ENCODE measurements around the gene HSPB6.
"Not testable (repeated sequence)": the region's sequence is repeated elsewhere in the genome, so short reads cannot be mapped to it uniquely, and the experiment has no call there.

Gene HSPB6

DNA sequence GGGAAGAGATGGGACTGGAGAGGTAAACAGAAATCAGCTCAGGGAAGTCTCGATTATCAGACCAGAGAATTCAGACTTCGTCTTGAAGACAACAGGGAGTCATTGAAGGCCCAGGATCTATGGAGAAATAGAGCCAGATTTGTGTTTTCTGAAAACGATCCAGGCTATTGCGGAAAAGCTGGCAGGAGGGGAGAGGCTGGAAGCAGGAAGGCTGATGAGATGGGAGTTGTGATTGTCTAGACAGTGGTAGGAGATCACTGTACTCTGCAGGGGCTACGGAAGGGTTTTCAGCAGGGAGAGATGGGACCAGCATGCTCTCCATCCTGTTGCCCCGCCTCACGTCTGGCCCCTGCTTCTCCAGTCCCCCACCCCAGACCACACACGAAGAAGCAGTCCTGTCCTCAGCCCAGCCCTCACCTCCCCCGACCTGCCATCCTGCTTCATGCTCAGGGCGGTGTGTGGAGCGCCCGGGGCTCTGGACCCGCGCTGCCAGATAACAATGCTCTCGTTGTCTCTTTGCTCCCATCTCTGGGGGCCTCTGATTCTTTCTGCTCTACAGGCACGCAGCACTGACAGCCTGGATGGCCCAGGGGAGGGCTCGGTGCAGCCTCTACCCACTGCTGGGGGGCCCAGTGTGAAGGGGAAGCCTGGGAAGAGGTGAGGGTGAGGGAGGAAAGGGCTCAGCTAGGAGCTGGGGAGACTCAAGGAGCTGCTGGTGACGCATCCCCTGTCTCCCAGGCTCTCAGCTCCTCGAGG is 20.4 kb upstream of the HSPB6 start:
- Histone ChIP-seq H3K36me3 (ENCODE audit: insufficient read depth, insufficient read length, low read length) (no peaks in the 10 kb centered on the region), H3K27me3 (ENCODE audit: insufficient read depth, insufficient read length) (peaks cover 25% of the 10 kb centered on the region), H3K9ac (ENCODE audit: insufficient read length, low read depth) (peak overlapping the region; percentile 51), H3K4me1 (ENCODE audit: insufficient read depth, insufficient read length) (peaks cover 22% of the 10 kb centered on the region), H3K4me3 (ENCODE audit: insufficient read length, low read depth) (no peak overlapping the region), H3K9me3 (ENCODE audit: insufficient read depth, low read length) (no peaks in the 10 kb centered on the region)
- DNase-seq (ENCODE audit: low read depth, low spot score), result peak; percentile 40
- no peak for TF ChIP-seq SUZ12 (IDR thresholded peaks at IDR 0.05; ENCODE audit: extremely low read depth, insufficient read depth, insufficient read length)
- no peak for TF ChIP-seq ZNF274 (IDR thresholded peaks at IDR 0.05; ENCODE audit: low read depth, low read length)
- TF ChIP-seq YY1 (IDR thresholded peaks at IDR 0.05; ENCODE audit: insufficient read depth, insufficient read length), result no peak

DNA sequence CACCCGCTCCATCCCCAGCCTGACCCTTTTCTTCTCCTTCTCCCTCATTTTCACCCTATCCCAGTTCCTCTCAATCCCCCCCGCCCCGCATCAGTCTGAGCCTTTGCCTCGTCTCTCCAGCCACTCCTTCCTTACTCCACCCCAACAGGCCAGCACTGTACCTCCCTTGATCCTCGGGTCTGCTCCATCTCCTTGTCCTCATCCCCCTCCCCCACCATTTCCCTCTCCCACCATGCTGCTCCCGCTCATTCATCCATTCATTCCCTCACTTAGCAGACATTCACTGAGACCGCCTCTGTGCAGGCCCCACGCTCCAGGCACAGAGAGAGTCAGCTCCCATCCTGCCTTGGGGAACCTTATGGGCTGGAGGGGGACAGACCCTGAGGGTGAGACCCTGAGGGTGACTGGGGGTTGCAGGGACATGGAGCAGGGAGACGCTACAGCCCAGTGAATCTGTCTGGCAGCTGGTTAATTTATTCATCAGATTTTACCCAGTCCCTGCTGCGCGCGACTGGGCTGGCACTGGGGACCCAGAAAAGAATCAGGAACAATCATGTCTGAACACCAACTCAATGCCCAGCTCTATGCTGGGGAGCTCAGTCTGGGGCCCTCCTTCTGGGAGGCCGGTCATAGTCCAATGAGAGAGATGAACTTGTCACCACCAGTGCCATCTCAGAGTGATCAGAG is 19.4 kb upstream of the HSPB6 start:
- no peaks in the 10 kb centered on the region for H3K36me3 ChIP-seq (ENCODE audit: insufficient read depth, insufficient read length, low read length)
- H3K27me3 ChIP-seq (ENCODE audit: insufficient read depth, insufficient read length), result peaks cover 25% of the 10 kb centered on the region
- no peaks in the 10 kb centered on the region for H3K9me3 ChIP-seq (ENCODE audit: insufficient read depth, low read length)
- H3K4me1 ChIP-seq (ENCODE audit: insufficient read depth, insufficient read length), result peaks cover 16% of the 10 kb centered on the region
- TF ChIP-seq ZNF274 (IDR thresholded peaks at IDR 0.05; ENCODE audit: low read depth, low read length) (no peak), SUZ12 (IDR thresholded peaks at IDR 0.05; ENCODE audit: extremely low read depth, insufficient read depth, insufficient read length) (no peak), YY1 (IDR thresholded peaks at IDR 0.05; ENCODE audit: insufficient read depth, insufficient read length) (no peak)
- no peak overlapping the region for H3K9ac ChIP-seq (ENCODE audit: insufficient read length, low read depth)
- no peak for DNase-seq (ENCODE audit: low read depth, low spot score)
- H3K4me3 ChIP-seq (ENCODE audit: insufficient read length, low read depth), result no peak overlapping the region

DNA sequence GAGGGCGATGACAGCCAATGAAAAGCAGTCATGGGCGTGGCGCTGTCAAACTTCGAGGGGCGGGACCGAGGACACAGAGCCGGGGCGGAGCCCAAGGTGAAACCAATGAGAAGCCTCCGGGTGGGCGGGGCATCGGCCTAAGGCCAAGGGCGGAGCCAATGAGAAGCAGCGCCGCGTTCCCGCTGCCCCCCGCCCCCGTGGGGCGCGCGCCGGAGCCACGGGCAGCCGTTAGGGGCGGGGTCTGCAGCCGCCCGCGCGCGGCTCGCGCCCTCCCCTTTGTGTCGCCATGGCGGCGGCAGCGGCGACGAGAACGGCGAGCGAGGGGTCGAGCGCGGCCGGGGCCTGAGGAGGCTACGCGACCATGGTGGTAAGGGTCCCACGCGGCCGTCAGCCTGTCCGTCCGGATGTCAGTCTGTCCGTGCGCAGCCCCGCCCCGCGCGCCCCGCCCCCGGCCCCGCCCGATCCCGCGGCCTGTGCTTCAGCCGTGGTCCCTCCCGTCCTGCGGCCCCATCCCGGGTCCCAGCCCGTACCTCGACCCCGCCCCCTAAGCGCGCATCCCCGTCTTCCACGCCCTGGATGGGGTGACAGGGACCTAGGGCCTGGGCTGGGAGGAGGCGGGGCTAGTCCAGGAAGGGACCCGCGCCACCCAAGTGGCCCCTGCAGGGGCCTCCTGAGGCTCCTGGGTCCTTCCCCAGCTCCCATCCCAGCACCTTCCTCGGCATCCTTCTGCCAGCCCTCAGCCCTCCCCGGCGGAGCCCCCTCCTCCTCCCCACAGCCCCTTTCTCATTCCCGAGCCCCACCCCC is 18.7 kb upstream of the HSPB6 start, which contains the start of gene ARHGAP33:
Gene ARHGAP33, plus strand, starts transcription at position 267 of the 804 bp plus-strand sequence. Its CDS starts 95 bp downstream, at position 362.
- peak; percentile 87 for DNase-seq (ENCODE audit: low read depth, low spot score)
- TF ChIP-seq ZNF274 (IDR thresholded peaks at IDR 0.05; ENCODE audit: low read depth, low read length) (no peak), YY1 (IDR thresholded peaks at IDR 0.05; ENCODE audit: insufficient read depth, insufficient read length) (no peak), SUZ12 (IDR thresholded peaks at IDR 0.05; ENCODE audit: extremely low read depth, insufficient read depth, insufficient read length) (no peak)
- H3K9me3 ChIP-seq (ENCODE audit: insufficient read depth, low read length), result no peaks in the 10 kb centered on the region
- peaks cover 25% of the 10 kb centered on the region for H3K27me3 ChIP-seq (ENCODE audit: insufficient read depth, insufficient read length)
- peak within 1 kb of the TSS; percentile 56 for H3K9ac ChIP-seq (ENCODE audit: insufficient read length, low read depth)
- no peaks in the 10 kb centered on the region for H3K36me3 ChIP-seq (ENCODE audit: insufficient read depth, insufficient read length, low read length)
- peaks cover 15% of the 10 kb centered on the region for H3K4me1 ChIP-seq (ENCODE audit: insufficient read depth, insufficient read length)
- peak within 1 kb of the TSS; percentile 51 for H3K4me3 ChIP-seq (ENCODE audit: insufficient read length, low read depth)

DNA sequence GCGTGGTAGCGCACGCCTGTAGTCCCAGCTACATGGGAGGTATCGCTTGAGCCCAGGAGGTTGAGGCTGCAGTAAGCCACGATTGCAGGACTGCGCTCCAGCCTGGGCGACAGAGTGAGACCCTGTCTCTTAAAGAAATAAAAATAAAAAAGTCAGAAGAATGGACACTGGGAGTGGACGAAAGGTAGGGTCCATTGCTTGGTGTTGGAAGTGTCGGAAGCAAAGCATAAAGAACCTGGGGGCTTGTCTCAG is 18.1 kb upstream of the HSPB6 start:
- H3K9me3 ChIP-seq (ENCODE audit: insufficient read depth, low read length), result no peaks in the 10 kb centered on the region
- no peak overlapping the region for H3K4me3 ChIP-seq (ENCODE audit: insufficient read length, low read depth)
- DNase-seq (ENCODE audit: low read depth, low spot score), result no peak
- TF ChIP-seq YY1 (IDR thresholded peaks at IDR 0.05; ENCODE audit: insufficient read depth, insufficient read length) (no peak), SUZ12 (IDR thresholded peaks at IDR 0.05; ENCODE audit: extremely low read depth, insufficient read depth, insufficient read length) (no peak), ZNF274 (IDR thresholded peaks at IDR 0.05; ENCODE audit: low read depth, low read length) (no peak)
- H3K4me1 ChIP-seq (ENCODE audit: insufficient read depth, insufficient read length), result peaks cover 15% of the 10 kb centered on the region
- H3K9ac ChIP-seq (ENCODE audit: insufficient read length, low read depth), result no peak overlapping the region
- H3K36me3 ChIP-seq (ENCODE audit: insufficient read depth, insufficient read length, low read length), result no peaks in the 10 kb centered on the region
- peaks cover 25% of the 10 kb centered on the region for H3K27me3 ChIP-seq (ENCODE audit: insufficient read depth, insufficient read length)

DNA sequence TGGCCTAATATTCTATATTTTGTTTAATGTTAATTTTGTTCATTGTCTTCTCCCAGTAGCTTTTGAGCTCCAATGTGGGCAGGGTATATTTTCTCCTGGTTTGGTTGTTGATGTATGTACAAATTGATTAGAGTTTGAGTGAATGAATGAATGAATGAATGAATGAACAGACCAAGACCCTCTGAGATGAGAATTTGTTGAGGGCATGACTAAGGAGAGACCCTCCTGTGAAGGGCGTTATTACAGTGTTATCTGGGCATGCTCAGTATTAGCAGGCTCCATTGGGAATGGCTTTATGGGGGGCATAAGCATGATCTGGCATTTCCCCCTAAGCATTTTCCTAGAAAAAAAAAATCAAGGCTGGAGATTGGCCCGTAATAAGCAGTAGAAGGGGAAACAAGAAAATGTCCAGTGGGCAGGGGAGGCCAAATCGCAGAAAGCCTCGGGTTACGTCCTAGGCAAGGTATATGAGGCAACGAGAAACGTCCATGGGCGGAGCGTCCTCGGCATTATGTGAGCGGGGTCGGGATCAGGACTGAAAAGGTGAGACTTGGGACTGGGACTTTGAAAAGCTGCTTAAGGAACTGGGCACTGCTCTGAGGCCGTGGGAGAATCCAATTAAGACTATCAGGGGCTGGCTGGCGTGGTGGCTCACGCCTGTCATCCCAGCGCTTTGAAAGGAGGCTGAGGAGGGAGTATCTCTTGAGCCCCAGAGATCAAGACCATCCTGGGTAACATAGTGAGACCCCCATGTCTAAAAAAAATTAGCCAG is 17.6 kb upstream of the HSPB6 start:
- peaks cover 25% of the 10 kb centered on the region for H3K27me3 ChIP-seq (ENCODE audit: insufficient read depth, insufficient read length)
- H3K36me3 ChIP-seq (ENCODE audit: insufficient read depth, insufficient read length, low read length), result no peaks in the 10 kb centered on the region
- no peak overlapping the region for H3K9ac ChIP-seq (ENCODE audit: insufficient read length, low read depth)
- TF ChIP-seq ZNF274 (IDR thresholded peaks at IDR 0.05; ENCODE audit: low read depth, low read length) (no peak), SUZ12 (IDR thresholded peaks at IDR 0.05; ENCODE audit: extremely low read depth, insufficient read depth, insufficient read length) (no peak), YY1 (IDR thresholded peaks at IDR 0.05; ENCODE audit: insufficient read depth, insufficient read length) (no peak)
- DNase-seq (ENCODE audit: low read depth, low spot score), result no peak
- no peaks in the 10 kb centered on the region for H3K9me3 ChIP-seq (ENCODE audit: insufficient read depth, low read length)
- H3K4me3 ChIP-seq (ENCODE audit: insufficient read length, low read depth), result no peak overlapping the region
- peaks cover 15% of the 10 kb centered on the region for H3K4me1 ChIP-seq (ENCODE audit: insufficient read depth, insufficient read length)

DNA sequence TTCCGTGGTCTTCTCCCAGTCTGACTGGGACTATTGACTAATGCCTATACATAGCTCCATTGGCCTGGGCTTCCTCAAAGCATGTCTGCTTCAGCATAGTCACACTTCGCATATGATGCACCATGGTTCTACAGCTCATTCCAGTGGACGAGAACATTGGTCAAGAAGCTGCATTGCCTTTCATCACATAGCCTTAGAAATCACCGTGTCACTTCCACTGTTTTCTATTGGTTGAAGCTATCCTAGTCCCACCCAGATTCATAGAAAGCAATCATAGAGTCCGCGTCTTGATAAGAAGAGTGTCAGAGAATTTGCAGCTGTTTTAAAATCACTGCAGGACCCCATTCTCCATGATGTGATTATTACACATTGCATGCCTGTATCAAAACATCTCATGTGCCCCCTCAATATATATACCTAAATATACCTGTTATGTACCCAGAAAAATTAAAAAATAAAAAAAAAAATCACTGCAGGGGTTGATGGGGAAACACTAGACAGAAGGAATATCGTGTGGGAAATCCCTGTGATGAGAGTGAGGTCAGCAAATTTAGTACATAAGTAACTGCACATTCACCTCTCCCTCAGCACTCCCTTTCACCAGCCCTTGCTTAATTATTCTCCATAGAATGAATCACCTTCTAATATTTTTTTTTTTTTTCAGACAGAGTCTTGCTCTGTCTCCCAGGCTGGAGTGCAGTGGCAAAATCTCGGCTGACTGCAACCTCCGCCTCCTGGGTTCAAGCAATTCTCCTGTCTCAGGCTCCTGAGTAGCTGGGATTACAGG is 16.4 kb upstream of the HSPB6 start:
- no peak for DNase-seq (ENCODE audit: low read depth, low spot score)
- H3K36me3 ChIP-seq (ENCODE audit: insufficient read depth, insufficient read length, low read length), result peaks cover 9% of the 10 kb centered on the region
- H3K4me3 ChIP-seq (ENCODE audit: insufficient read length, low read depth), result no peak overlapping the region
- H3K9me3 ChIP-seq (ENCODE audit: insufficient read depth, low read length), result no peaks in the 10 kb centered on the region
- no peak overlapping the region for H3K9ac ChIP-seq (ENCODE audit: insufficient read length, low read depth)
- no peak for TF ChIP-seq SUZ12 (IDR thresholded peaks at IDR 0.05; ENCODE audit: extremely low read depth, insufficient read depth, insufficient read length)
- no peak for TF ChIP-seq ZNF274 (IDR thresholded peaks at IDR 0.05; ENCODE audit: low read depth, low read length)
- no peak for TF ChIP-seq YY1 (IDR thresholded peaks at IDR 0.05; ENCODE audit: insufficient read depth, insufficient read length)
- peaks cover 16% of the 10 kb centered on the region for H3K4me1 ChIP-seq (ENCODE audit: insufficient read depth, insufficient read length)
- H3K27me3 ChIP-seq (ENCODE audit: insufficient read depth, insufficient read length), result peaks cover 19% of the 10 kb centered on the region

DNA sequence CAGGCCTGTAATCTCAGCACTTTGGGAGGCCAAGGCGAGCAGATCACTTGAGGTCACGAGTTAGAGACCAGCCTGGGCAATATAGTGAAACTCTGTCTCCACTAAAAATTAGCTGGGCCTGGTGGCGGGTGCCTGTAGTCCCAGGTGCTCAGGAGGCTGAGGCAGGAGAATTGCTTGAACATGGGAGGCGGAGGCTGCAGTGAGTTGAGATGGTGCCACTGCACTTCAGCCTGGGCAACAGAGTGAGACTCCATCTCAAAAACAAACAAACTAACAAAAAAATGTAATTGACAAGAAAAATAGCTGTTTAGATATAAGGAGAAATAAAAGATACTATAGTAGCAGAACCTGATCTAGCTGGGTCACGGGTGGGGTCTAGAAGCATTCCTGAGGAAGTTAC is 15.5 kb upstream of the HSPB6 start:
- H3K9me3 ChIP-seq (ENCODE audit: insufficient read depth, low read length); H3K9ac ChIP-seq (ENCODE audit: insufficient read length, low read depth); DNase-seq (ENCODE audit: low read depth, low spot score); H3K4me3 ChIP-seq (ENCODE audit: insufficient read length, low read depth): not testable (repeated sequence)
- Histone ChIP-seq H3K27me3 (ENCODE audit: insufficient read depth, insufficient read length) (peaks cover 13% of the 10 kb centered on the region), H3K4me1 (ENCODE audit: insufficient read depth, insufficient read length) (peaks cover 16% of the 10 kb centered on the region), H3K36me3 (ENCODE audit: insufficient read depth, insufficient read length, low read length) (peaks cover 12% of the 10 kb centered on the region)
